Mucosa of stomach (tissue), 1 donor: ENCODE data around the gene EEF1AKMT4.

Experiments used
- H3K27me3 ChIP-seq: one replicate; pipeline ENCODE4 v1.7.0; 2013; ENCODE audit warnings: mild to moderate bottlenecking, low read length; ENCODE audit not compliant: control insufficient read depth, insufficient read depth
- H3K36me3 ChIP-seq: one replicate; pipeline ENCODE4 v1.7.0; 2013; ENCODE audit warnings: low read length; ENCODE audit not compliant: control insufficient read depth, insufficient read depth
- H3K4me1 ChIP-seq: one replicate; pipeline ENCODE4 v1.7.0; 2013; ENCODE audit warnings: mild to moderate bottlenecking, low read length; ENCODE audit not compliant: control insufficient read depth, insufficient read depth
- H3K4me3 ChIP-seq: one replicate; pipeline ENCODE4 v1.7.0; 2013; ENCODE audit warnings: low read length
- H3K9ac ChIP-seq: one replicate; pipeline ENCODE4 v1.7.0; 2013; ENCODE audit warnings: mild to moderate bottlenecking, low read length, moderate library complexity
- H3K9me3 ChIP-seq: one replicate; pipeline ENCODE4 v1.7.0; 2013; ENCODE audit warnings: mild to moderate bottlenecking, low read length, moderate library complexity; ENCODE audit not compliant: control insufficient read depth
- donor health status: Pancreatic carcinoma.

EEF1AKMT4 gene

DNA sequence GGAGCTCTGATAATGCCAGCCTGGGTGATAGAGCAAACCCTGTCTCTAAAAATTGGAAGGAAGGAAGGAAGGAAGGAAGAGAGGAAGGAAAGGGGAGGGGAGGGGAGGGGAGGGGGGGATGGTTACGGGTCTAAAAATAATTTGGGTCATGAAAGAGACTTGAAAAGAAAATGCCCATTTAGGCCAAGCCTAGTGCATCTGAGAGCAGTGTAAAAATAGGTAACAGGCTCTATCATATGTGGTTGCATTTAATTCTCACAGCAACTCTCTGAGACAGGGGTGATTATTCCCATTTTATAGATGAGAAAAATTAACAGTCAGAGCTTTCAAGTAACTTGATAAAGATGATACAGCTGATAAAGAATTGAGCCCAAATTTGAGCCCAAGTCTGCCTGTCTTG, 22.8 kb downstream of the EEF1AKMT4 start:
- Histone ChIP-seq H3K4me1 (no peaks in the 10 kb centered on the region), H3K4me3 (no peak overlapping the region), H3K36me3 (no peaks in the 10 kb centered on the region), H3K27me3 (peaks cover 25% of the 10 kb centered on the region), H3K9me3 (no peaks in the 10 kb centered on the region), H3K9ac (no peak overlapping the region)

DNA sequence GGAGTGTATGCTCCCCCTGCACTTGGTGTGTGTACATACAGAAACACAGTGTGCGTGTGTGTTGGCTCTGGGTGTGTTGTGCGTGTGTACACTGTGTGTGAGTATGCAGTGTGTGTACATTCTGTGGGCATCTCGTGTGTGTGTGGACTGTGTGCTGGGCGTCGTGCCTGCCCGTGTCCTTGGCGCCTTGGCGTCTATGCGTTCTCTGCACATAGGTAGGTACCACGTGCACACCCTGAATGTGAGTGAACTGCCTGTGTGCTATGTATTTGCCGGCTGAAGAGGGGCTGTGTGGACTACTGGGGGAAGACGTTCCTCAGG, 25.9 kb downstream of the EEF1AKMT4 start:
- H3K9ac ChIP-seq: no peak overlapping the region
- no peaks in the 10 kb centered on the region for H3K4me1 ChIP-seq
- no peaks in the 10 kb centered on the region for H3K9me3 ChIP-seq
- no peak overlapping the region for H3K4me3 ChIP-seq
- H3K27me3 ChIP-seq: peaks cover 31% of the 10 kb centered on the region
- H3K36me3 ChIP-seq: no peaks in the 10 kb centered on the region

DNA sequence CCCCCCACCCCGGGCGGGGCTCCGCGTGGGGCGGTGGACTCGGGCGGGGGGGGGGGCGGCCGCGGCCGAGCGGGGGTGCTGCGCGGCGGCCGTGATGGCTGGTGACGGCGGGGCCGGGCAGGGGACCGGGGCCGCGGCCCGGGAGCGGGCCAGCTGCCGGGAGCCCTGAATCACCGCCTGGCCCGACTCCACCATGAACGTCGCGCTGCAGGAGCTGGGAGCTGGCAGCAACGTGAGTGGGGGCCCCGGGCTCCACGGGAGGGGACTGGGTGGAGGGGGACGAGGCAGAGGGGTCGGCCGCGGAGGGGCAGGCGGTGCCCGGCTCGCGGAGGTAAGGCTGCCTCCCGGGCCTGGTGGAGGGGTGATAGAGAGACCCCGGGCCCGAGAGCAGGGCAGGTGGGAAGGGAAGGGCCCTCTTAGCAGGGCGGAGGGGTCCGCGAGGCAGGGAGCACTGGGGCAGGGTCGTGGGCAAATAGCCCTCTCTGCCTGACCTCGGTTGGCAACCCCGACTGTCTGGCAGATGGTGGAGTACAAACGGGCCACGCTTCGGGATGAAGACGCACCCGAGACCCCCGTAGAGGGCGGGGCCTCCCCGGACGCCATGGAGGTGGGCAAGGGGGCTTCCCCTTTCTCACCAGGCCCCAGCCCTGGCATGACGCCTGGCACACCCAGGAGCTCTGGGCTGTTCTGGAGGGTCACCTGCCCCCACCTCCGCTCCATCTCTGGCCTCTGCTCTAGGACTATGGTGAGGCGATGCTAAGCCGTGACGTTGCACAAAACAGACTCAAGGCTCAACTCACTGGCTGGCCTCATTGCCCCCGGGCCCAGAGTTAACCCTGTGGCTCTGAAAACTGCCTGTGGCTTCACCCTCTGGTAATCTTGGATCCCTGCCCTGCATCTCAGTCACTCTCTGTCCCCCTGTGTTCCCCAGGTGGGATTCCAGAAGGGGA, 26.8 kb downstream of the EEF1AKMT4 start, which contains the start of gene ECE2:
ECE2 (plus strand) TSS at position 62 of the 950 bp plus-strand sequence; CDS start at position 194, 132 bp downstream.
- Histone ChIP-seq H3K27me3 (peaks cover 31% of the 10 kb centered on the region), H3K36me3 (no peaks in the 10 kb centered on the region), H3K9me3 (no peaks in the 10 kb centered on the region), H3K4me1 (no peaks in the 10 kb centered on the region), H3K9ac (no peak within 1 kb of the TSS), H3K4me3 (no peak within 1 kb of the TSS)

DNA sequence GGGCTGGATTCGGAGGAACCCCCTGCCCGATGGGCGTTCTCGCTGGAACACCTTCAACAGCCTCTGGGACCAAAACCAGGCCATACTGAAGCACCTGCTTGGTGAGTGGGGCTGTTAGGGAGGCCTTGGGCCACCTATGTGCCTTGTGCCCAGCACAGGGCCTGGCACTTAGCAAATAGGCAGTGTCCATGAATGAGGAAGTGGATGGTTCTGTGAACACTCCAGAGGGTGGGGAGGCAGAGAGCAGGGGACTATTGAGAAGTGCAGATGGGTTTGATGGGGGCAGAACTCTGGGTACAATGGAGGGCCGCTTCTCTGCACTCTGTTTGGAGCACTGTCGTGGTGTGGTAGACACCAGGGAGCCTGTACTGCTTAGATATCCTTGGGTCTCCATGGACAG, 27.9 kb downstream of the EEF1AKMT4 start:
- Histone ChIP-seq H3K9me3 (no peaks in the 10 kb centered on the region), H3K9ac (no peak overlapping the region), H3K4me1 (no peaks in the 10 kb centered on the region), H3K4me3 (no peak overlapping the region), H3K27me3 (peaks cover 31% of the 10 kb centered on the region), H3K36me3 (no peaks in the 10 kb centered on the region)

DNA sequence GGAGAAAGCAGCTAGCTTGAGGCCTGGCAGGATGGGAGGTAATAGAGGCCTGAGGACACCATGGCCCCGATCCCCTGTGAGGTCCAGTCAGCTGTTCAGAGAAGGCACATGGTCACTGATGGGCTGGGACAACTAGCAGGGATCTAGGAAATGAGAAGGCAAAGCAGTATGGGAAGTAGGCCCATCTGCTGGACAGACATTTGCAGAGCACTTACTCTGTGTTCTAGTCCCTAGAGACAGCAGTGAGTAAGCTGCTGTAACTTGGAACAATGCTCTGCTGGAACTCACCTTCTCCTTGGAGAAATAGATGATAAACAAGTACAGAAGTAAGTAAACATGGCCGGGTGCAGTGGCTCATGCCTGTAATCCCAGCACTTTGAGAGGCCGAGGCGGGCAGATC, 33.5 kb downstream of the EEF1AKMT4 start:
- no peaks in the 10 kb centered on the region for H3K9me3 ChIP-seq
- no peaks in the 10 kb centered on the region for H3K27me3 ChIP-seq
- no peaks in the 10 kb centered on the region for H3K36me3 ChIP-seq

DNA sequence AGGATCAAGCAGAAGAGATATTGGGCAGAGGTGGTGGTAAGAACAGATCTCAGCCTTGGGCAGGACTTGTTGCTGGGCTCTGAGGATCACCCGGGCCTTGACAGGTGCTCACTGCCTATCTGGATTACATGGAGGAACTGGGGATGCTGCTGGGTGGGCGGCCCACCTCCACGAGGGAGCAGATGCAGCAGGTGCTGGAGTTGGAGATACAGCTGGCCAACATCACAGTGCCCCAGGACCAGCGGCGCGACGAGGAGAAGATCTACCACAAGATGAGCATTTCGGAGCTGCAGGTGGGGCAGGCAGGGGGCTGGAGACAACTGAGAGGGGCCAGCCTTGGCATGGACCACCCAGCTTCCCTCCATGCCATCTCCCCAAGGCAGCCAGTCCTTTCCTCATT, 34.2 kb downstream of the EEF1AKMT4 start:
- no peak overlapping the region for H3K9ac ChIP-seq
- no peak overlapping the region for H3K4me3 ChIP-seq
- no peaks in the 10 kb centered on the region for H3K4me1 ChIP-seq
- H3K9me3 ChIP-seq: no peaks in the 10 kb centered on the region
- H3K36me3 ChIP-seq: no peaks in the 10 kb centered on the region
- no peaks in the 10 kb centered on the region for H3K27me3 ChIP-seq

More for the DNA sequence above, 33.5 kb downstream of the EEF1AKMT4 start:
- no peak overlapping the region for H3K9ac ChIP-seq
- H3K4me3 ChIP-seq: no peak overlapping the region
- H3K4me1 ChIP-seq: no peaks in the 10 kb centered on the region

DNA sequence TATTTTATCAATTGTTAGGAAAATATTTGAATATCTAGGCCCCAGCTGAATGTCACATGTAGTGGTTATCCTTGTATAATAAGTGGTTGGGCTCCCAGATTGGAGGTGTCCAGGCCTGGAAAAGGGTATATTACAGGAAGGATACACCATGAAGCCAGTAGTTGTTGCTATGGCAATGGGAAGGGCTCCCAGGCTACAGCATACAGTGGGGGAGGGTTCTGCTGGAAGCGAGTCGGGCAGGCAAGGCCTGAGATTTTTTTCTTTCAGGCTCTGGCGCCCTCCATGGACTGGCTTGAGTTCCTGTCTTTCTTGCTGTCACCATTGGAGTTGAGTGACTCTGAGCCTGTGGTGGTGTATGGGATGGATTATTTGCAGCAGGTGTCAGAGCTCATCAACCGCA, 35.2 kb downstream of the EEF1AKMT4 start:
- H3K9me3 ChIP-seq: no peaks in the 10 kb centered on the region
- no peaks in the 10 kb centered on the region for H3K4me1 ChIP-seq
- H3K9ac ChIP-seq: no peak overlapping the region
- no peak overlapping the region for H3K4me3 ChIP-seq
- H3K36me3 ChIP-seq: no peaks in the 10 kb centered on the region
- H3K27me3 ChIP-seq: no peaks in the 10 kb centered on the region

DNA sequence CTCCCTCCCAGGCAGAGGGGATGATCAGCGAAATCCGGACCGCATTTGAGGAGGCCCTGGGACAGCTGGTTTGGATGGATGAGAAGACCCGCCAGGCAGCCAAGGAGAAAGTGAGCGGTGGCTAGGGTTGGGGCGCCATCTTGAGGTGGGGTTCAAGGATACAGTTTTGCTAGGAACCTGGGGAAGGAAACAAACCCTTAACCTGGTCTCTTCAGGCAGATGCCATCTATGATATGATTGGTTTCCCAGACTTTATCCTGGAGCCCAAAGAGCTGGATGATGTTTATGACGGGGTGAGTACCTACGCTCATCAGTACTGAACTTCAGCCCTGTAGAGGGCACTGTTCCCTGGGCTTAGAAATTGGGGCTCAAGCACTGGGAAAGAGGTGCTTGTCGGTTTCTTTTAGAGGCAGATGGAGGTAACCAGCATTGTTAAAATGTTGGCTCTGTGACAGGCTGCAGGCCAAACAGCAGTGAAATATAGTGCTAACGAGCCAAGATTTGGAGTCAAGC, 40.0 kb downstream of the EEF1AKMT4 start:
- Histone ChIP-seq H3K9ac (no peak overlapping the region), H3K4me1 (no peaks in the 10 kb centered on the region), H3K9me3 (no peaks in the 10 kb centered on the region), H3K27me3 (peaks cover 6% of the 10 kb centered on the region), H3K4me3 (no peak overlapping the region), H3K36me3 (no peaks in the 10 kb centered on the region)

DNA sequence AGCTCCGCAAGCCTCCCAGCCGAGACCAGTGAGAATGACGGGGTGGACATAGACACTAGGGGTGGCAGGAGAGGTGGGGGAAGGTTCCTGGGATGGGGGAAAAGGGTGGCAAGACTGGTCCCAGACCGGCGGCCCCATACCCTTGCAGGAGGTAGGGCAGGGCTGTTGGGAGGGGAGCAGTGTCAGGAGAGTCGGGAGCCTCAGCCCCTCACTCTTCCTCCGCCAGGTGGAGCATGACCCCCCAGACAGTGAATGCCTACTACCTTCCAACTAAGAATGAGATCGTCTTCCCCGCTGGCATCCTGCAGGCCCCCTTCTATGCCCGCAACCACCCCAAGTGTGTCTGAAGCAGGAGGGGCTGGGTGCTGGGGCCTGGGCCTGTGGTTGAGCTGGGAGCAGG, 40.9 kb downstream of the EEF1AKMT4 start:
- Histone ChIP-seq H3K27me3 (peaks cover 6% of the 10 kb centered on the region), H3K4me3 (no peak overlapping the region), H3K4me1 (no peaks in the 10 kb centered on the region), H3K9ac (no peak overlapping the region), H3K9me3 (no peaks in the 10 kb centered on the region), H3K36me3 (no peaks in the 10 kb centered on the region)

DNA sequence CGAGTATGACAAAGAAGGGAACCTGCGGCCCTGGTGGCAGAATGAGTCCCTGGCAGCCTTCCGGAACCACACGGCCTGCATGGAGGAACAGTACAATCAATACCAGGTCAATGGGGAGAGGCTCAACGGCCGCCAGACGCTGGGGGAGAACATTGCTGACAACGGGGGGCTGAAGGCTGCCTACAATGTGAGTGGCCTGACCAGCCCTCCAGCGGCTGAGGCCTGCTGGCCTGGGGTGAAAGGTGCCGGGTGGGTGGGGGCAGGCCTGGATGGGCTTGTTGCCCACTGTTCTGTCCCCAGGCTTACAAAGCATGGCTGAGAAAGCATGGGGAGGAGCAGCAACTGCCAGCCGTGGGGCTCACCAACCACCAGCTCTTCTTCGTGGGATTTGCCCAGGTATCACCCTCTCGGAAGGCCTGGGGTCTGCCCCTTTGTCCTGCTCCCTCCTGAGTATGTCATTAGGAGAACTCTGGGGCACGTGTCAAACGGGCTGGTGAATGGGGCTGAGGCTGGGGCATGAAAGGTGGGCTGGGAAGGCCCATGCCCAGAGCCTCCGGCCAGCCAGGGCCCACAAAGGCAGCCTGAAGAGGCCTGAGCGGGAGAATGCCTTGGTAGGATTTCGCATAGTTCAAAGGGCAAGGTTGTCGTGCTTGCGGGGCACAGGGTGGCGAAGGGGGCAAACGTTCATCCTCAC, 41.7 kb downstream of the EEF1AKMT4 start:
- no peaks in the 10 kb centered on the region for H3K9me3 ChIP-seq
- no peaks in the 10 kb centered on the region for H3K4me1 ChIP-seq
- H3K36me3 ChIP-seq: no peaks in the 10 kb centered on the region
- no peak overlapping the region for H3K4me3 ChIP-seq
- H3K27me3 ChIP-seq: peaks cover 6% of the 10 kb centered on the region
- no peak overlapping the region for H3K9ac ChIP-seq

DNA sequence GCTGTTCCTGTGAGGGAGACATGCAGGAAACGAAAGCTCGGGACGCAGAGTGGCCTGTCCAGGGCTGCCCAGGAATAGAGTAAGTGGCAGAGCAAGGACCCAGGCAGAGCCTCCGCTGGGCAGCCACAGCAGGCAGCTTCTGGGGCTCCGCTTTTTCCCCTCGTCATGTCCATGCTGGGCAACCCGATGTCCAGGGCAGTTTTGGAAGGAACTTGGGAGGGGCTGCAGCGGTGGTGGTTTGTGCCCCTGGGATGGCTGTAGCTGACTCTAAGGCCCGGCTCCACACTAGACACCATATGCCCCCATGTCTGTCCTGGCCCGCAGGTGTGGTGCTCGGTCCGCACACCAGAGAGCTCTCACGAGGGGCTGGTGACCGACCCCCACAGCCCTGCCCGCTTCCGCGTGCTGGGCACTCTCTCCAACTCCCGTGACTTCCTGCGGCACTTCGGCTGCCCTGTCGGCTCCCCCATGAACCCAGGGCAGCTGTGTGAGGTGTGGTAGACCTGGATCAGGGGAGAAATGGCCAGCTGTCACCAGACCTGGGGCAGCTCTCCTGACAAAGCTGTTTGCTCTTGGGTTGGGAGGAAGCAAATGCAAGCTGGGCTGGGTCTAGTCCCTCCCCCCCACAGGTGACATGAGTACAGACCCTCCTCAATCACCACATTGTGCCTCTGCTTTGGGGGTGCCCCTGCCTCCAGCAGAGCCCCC, 42.4 kb downstream of the EEF1AKMT4 start:
- Histone ChIP-seq H3K27me3 (peaks cover 6% of the 10 kb centered on the region), H3K4me3 (no peak overlapping the region), H3K4me1 (no peaks in the 10 kb centered on the region), H3K36me3 (no peaks in the 10 kb centered on the region), H3K9ac (no peak overlapping the region), H3K9me3 (no peaks in the 10 kb centered on the region)

DNA sequence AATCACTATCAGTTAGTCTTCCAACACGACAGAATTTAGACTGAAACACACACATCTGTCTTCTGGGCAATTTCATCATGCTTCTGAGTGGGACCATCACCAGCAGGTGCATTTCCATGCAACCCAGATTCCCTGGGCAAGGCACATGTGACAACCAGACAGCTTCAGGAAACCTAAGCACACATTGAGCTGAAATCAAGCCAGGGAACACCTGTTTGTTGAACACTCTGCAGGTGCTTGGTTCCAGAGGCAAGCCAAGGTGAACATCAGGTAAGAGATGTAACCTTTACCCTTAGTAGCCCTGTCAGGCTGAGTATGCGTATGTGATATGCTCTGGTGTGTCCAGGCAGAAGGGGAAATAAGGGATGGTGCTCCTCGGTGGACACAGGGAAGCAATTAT, 46.3 kb downstream of the EEF1AKMT4 start:
- Histone ChIP-seq H3K9me3 (no peaks in the 10 kb centered on the region), H3K9ac (no peak overlapping the region), H3K4me1 (peaks cover 7% of the 10 kb centered on the region), H3K27me3 (peaks cover 6% of the 10 kb centered on the region), H3K36me3 (no peaks in the 10 kb centered on the region), H3K4me3 (no peak overlapping the region)
